ENCODE measurements around the gene APPBP2.
"Not testable (repeated sequence)": the region's sequence is repeated elsewhere in the genome, so short reads cannot be mapped to it uniquely, and the experiment has no call there.

DNA sequence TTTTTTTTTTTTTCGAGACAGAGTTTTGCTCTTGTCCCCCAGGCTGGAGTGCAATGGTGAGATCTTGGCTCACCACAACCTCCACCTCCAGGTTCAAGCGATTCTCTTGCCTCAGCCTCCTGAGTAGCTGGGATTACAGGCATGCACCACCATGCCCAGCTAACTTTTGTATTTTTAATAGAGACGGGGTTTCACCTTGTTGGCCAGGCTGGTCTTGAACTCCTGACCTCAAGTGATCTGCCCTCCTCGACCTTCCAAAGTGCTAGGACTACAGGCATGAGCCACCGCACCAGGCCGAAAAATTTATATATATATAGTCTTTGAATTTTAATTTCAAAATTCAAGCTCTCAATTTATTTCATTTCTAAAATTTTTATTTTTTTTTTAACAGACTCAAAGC is 97.6 kb downstream of the APPBP2 start:
- TF ChIP-seq, protein P1, sequence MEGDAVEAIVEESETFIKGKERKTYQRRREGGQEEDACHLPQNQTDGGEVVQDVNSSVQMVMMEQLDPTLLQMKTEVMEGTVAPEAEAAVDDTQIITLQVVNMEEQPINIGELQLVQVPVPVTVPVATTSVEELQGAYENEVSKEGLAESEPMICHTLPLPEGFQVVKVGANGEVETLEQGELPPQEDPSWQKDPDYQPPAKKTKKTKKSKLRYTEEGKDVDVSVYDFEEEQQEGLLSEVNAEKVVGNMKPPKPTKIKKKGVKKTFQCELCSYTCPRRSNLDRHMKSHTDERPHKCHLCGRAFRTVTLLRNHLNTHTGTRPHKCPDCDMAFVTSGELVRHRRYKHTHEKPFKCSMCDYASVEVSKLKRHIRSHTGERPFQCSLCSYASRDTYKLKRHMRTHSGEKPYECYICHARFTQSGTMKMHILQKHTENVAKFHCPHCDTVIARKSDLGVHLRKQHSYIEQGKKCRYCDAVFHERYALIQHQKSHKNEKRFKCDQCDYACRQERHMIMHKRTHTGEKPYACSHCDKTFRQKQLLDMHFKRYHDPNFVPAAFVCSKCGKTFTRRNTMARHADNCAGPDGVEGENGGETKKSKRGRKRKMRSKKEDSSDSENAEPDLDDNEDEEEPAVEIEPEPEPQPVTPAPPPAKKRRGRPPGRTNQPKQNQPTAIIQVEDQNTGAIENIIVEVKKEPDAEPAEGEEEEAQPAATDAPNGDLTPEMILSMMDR (IDR thresholded peaks at IDR 0.05), result not testable (repeated sequence)
- TF ChIP-seq POLR2A (IDR thresholded peaks at IDR 0.05), result not testable (repeated sequence)
